ENCODE measurements around the gene FOXN3. TPM values are rescaled to one million over a fixed set of nuclear protein-coding genes. Genes with fewer than 3 reads are reported as not detected.

The FOXN3 gene
- polyA plus RNA-seq, 3 donors: 38.7 to 57.4 (median 42.0) TPM

DNA sequence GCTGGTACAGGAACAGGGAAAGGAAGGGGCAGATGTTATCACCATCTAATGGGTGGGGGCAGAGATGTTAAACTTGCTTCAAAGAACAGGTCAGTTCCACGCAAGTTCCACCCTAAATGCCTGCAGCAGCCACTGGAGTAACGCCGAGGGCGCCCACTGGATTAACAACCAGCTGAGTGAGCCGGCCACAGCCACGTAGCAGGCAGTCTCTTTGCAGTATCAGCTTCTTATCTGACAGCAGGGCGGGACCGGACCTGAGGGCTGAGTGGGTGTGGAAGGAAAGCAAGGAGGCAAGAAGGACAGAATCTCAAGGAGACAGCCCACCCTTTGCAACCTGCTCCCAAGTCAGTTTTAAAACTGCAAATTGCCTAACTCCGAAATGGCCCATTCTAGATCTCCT, 38.4 kb upstream of the FOXN3 start:
- no peaks in the 10 kb centered on the region for H4K20me1 ChIP-seq (ENCODE audit: insufficient read depth, low read length)
- no peaks in the 10 kb centered on the region for H3K9me3 ChIP-seq (replicated peaks in 1 of 2; ENCODE audit: control insufficient read depth in 1 of 2, insufficient read depth in 1 of 2, low read length in 2 of 2)
- H3K4me1 ChIP-seq (ENCODE audit: control insufficient read depth in 1 of 2, insufficient read depth in 2 of 2, low read length in 2 of 2): peaks cover 44 to 50% of the 10 kb centered on the region in 2 donors
- H3K9ac ChIP-seq (ENCODE audit: insufficient read depth, low read length, poor library complexity, severe bottlenecking): no peak overlapping the region
- peaks cover 72% of the 10 kb centered on the region for H3K79me2 ChIP-seq (ENCODE audit: insufficient read depth, low read length)
- Mint-ChIP-seq H3K27me3 (ENCODE audit: low read depth in 3 of 3) (peaks cover 0 to 1% (median 0%) of the 10 kb centered on the region in 3 donors), H3K9me3 (peaks cover 0 to 2% (median 0%) of the 10 kb centered on the region in 7 donors), H3K27ac (peak overlapping the region in 1 of 7 donors; percentile 55), H3K4me3 (no peak overlapping the region), H3K36me3 (peaks cover 30 to 38% of the 10 kb centered on the region in 2 donors), H3K4me1 (peaks cover 55% of the 10 kb centered on the region)
- peaks cover 2 to 19% of the 10 kb centered on the region in 2 donors for H3K36me3 ChIP-seq (replicated peaks in 1 of 2; ENCODE audit: control insufficient read depth in 1 of 2, insufficient read depth in 2 of 2, low read length in 2 of 2)
- H3K27ac ChIP-seq (ENCODE audit: low read depth in 1 of 2, low read length in 2 of 2): no peak overlapping the region
- H2AFZ ChIP-seq (ENCODE audit: insufficient read depth, low read depth, low read length, poor library complexity, severe bottlenecking): no peak overlapping the region
- no peak overlapping the region for H3K4me3 ChIP-seq (replicated peaks in 1 of 3; ENCODE audit: low read depth in 2 of 3, low read length in 3 of 3)
- no peak overlapping the region for H3K4me2 ChIP-seq (replicated peaks; ENCODE audit: extremely low read depth, low read length, poor library complexity, severe bottlenecking)
- TF ChIP-seq, protein P1, sequence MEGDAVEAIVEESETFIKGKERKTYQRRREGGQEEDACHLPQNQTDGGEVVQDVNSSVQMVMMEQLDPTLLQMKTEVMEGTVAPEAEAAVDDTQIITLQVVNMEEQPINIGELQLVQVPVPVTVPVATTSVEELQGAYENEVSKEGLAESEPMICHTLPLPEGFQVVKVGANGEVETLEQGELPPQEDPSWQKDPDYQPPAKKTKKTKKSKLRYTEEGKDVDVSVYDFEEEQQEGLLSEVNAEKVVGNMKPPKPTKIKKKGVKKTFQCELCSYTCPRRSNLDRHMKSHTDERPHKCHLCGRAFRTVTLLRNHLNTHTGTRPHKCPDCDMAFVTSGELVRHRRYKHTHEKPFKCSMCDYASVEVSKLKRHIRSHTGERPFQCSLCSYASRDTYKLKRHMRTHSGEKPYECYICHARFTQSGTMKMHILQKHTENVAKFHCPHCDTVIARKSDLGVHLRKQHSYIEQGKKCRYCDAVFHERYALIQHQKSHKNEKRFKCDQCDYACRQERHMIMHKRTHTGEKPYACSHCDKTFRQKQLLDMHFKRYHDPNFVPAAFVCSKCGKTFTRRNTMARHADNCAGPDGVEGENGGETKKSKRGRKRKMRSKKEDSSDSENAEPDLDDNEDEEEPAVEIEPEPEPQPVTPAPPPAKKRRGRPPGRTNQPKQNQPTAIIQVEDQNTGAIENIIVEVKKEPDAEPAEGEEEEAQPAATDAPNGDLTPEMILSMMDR (IDR thresholded peaks at IDR 0.05): no peak
- DNase-seq: no peak
- H3K27me3 ChIP-seq (ENCODE audit: control insufficient read depth in 2 of 2, insufficient read depth in 2 of 2, low read length in 2 of 2): no peaks in the 10 kb centered on the region
- intact Hi-C loops (cut with micrococcal nuclease): loop anchor here in 1 of 2 donors (5.0 kb wide), 1 partner anchor 38 kb away; the partner anchor contains the start of gene FOXN3
- WGBS (ENCODE audit: insufficient coverage): 55% methylated on average over 6 of the region's 9 CpGs

- Histone ChIP-seq H3K79me2 (ENCODE audit: insufficient read depth, low read length) (peaks cover 70% of the 10 kb centered on the region), H3K9me3 (replicated peaks in 1 of 2; ENCODE audit: control insufficient read depth in 1 of 2, insufficient read depth in 1 of 2, low read length in 2 of 2) (no peaks in the 10 kb centered on the region), H3K4me3 (replicated peaks in 1 of 3; ENCODE audit: low read depth in 2 of 3, low read length in 3 of 3) (no peak overlapping the region), H3K27ac (ENCODE audit: low read depth in 1 of 2, low read length in 2 of 2) (no peak overlapping the region), H3K9ac (ENCODE audit: insufficient read depth, low read length, poor library complexity, severe bottlenecking) (no peak overlapping the region), H2AFZ (ENCODE audit: insufficient read depth, low read depth, low read length, poor library complexity, severe bottlenecking) (no peak overlapping the region), H3K36me3 (replicated peaks in 1 of 2; ENCODE audit: control insufficient read depth in 1 of 2, insufficient read depth in 2 of 2, low read length in 2 of 2) (peaks cover 2 to 19% of the 10 kb centered on the region in 2 donors), H3K4me2 (replicated peaks; ENCODE audit: extremely low read depth, low read length, poor library complexity, severe bottlenecking) (no peak overlapping the region), H3K4me1 (ENCODE audit: control insufficient read depth in 1 of 2, insufficient read depth in 2 of 2, low read length in 2 of 2) (peaks cover 39 to 46% of the 10 kb centered on the region in 2 donors), H3K27me3 (ENCODE audit: control insufficient read depth in 2 of 2, insufficient read depth in 2 of 2, low read length in 2 of 2) (no peaks in the 10 kb centered on the region), H4K20me1 (ENCODE audit: insufficient read depth, low read length) (no peaks in the 10 kb centered on the region)
- 95% methylated on average over 4 of the region's 10 CpGs for WGBS (ENCODE audit: insufficient coverage)
- intact Hi-C loops (cut with micrococcal nuclease): loop anchor here in 1 of 2 donors (5.0 kb wide), 1 partner anchor 38 kb away; the partner anchor contains the start of gene FOXN3
- Mint-ChIP-seq H3K9me3 (peaks cover 0 to 3% (median 0%) of the 10 kb centered on the region in 7 donors), H3K4me1 (peaks cover 52% of the 10 kb centered on the region), H3K36me3 (peaks cover 27 to 35% of the 10 kb centered on the region in 2 donors), H3K27ac (peak overlapping the region in 1 of 7 donors; percentile 36), H3K4me3 (no peak overlapping the region), H3K27me3 (ENCODE audit: low read depth in 3 of 3) (peaks cover 0 to 1% (median 0%) of the 10 kb centered on the region in 3 donors)
- TF ChIP-seq, protein P1 (IDR thresholded peaks at IDR 0.05): no peak
- DNase-seq: no peak
These were observed 38.0 kb upstream of the FOXN3 start for GRCh38 chr14:89454996-89455395.

Data from CD14-positive monocyte (primary cell).